Endothelial cell of umbilical vein (primary cell): ENCODE data around the gene CEACAM4. TPM values are rescaled to one million over a fixed set of nuclear protein-coding genes. Genes with fewer than 3 reads are reported as not detected.
A peak's percentile ranks its signal among the peaks of the same experiment; 100 is the strongest.

Experiments used
- BruUV-seq: library from RNA; stranded (reverse); fragments of 400-500 nt; replicated peaks from 2 replicates; lab custom pipeline; 2021; lab: Mats Ljungman, UMichigan
- CTCF ChIA-PET: fragments of 300-600, 350-600 bp; sonication (Branson Sonifier 250); formaldehyde crosslinking; loops from one replicate; lab custom pipeline; 2021; ENCODE audit warnings: antibody characterized with exemption, inconsistent platforms; lab: Charles Lee
- POLR2A ChIA-PET: fragments of 300-600, 350-600 bp; sonication (Branson Sonifier 250); formaldehyde crosslinking; loops from one replicate; lab custom pipeline; 2021; ENCODE audit warnings: antibody characterized with exemption, inconsistent platforms; lab: Charles Lee
- DNase-seq: peaks from one replicate; pipeline ENCODE4 v3.0.0-alpha.2; 2011; ENCODE audit warnings: low read depth, low spot score
- FAIRE-seq: peaks from 2 replicates; lab custom pipeline; 2011; peaks lifted over from hg19 to GRCh38; lab: Jason Lieb, UNC
- H2AFZ ChIP-seq: 2 replicates; pipeline ENCODE4 v1.6.0; 2012; ENCODE audit warnings: low read depth, low read length, control low read depth, inconsistent platforms
- H3K27ac ChIP-seq: 2 replicates; pipeline ENCODE4 v1.5.1; 2011; ENCODE audit warnings: low read depth, mild to moderate bottlenecking, control low read depth, low read length, moderate library complexity; ENCODE audit not compliant: insufficient read depth
- H3K27me3 ChIP-seq, 2 experiments: 2 replicates each; pipeline versions ENCODE4 v1.6.0 to v1.6.1; 2011; ENCODE audit warnings: low read length in 2 of 2, mixed read lengths in 1 of 2; ENCODE audit not compliant: control insufficient read depth in 2 of 2, insufficient read depth in 2 of 2
- H3K36me3 ChIP-seq, 2 experiments: 2 replicates in 1 of 2; 3 replicates in 1 of 2; pipeline ENCODE4 v1.5.1; 2011; ENCODE audit warnings: low read length in 2 of 2, mild to moderate bottlenecking in 1 of 2, moderate library complexity in 1 of 2; ENCODE audit not compliant: control insufficient read depth in 2 of 2, insufficient read depth in 2 of 2; ENCODE audit errors: extremely low read depth in 1 of 2
- H3K4me1 ChIP-seq: 3 replicates; pipeline ENCODE4 v1.5.1; 2011; ENCODE audit warnings: mild to moderate bottlenecking, low read length; ENCODE audit not compliant: control insufficient read depth, insufficient read depth; ENCODE audit errors: extremely low read depth
- H3K4me2 ChIP-seq: 2 replicates; pipeline ENCODE4 v1.6.1; 2011; ENCODE audit warnings: low read length, control low read depth, mixed read lengths; ENCODE audit not compliant: insufficient read depth
- H3K4me3 ChIP-seq, 3 experiments: fragments of 200-600 bp in 1 of 3; sonication (generic), shearing (Covaris generic) in 1 of 3; replicated peaks in 1 of 3; 2 replicates each; pipeline ENCODE4 v1.5.1; 2011 to 2016; ENCODE audit warnings: control low read depth in 3 of 3, low read length in 3 of 3, mild to moderate bottlenecking in 2 of 3, inconsistent platforms in 1 of 3, low read depth in 1 of 3, moderate library complexity in 1 of 3; ENCODE audit not compliant: insufficient read depth in 1 of 3
- H3K79me2 ChIP-seq: 2 replicates; pipeline ENCODE4 v1.6.0; 2012; ENCODE audit warnings: low read length, inconsistent platforms; ENCODE audit not compliant: control insufficient read depth, insufficient read depth
- H3K9ac ChIP-seq: replicated peaks from 2 replicates; pipeline ENCODE3; 2011; ENCODE audit warnings: low read length, control low read depth; ENCODE audit not compliant: insufficient read depth; ENCODE audit errors: extremely low read depth
- H3K9me1 ChIP-seq: replicated peaks from 3 replicates; pipeline ENCODE4 v1.6.0; 2011; ENCODE audit warnings: mild to moderate bottlenecking, low read length; ENCODE audit not compliant: control insufficient read depth, insufficient read depth; ENCODE audit errors: extremely low read depth
- H3K9me3 ChIP-seq: replicated peaks from 2 replicates; pipeline ENCODE4 v1.5.1; 2012; ENCODE audit warnings: low read length, inconsistent platforms; ENCODE audit not compliant: control insufficient read depth, insufficient read depth
- H4K20me1 ChIP-seq: replicated peaks from 2 replicates; pipeline ENCODE3; 2011; ENCODE audit warnings: mild to moderate bottlenecking, low read length; ENCODE audit not compliant: control insufficient read depth, insufficient read depth; ENCODE audit errors: extremely low read depth
- EZH2 ChIP-seq: IDR thresholded peaks from 2 replicates; pipeline ENCODE4 v1.6.1; 2012; ENCODE audit warnings: borderline replicate concordance, low read depth, mild to moderate bottlenecking, moderate library complexity, low read length, inconsistent platforms; ENCODE audit not compliant: severe bottlenecking
- FOS ChIP-seq: IDR thresholded peaks from 2 replicates; pipeline ENCODE4 v1.6.1; 2011; ENCODE audit warnings: mild to moderate bottlenecking, low read length, moderate library complexity, borderline replicate concordance; ENCODE audit not compliant: insufficient read depth
- GATA2 ChIP-seq: IDR thresholded peaks from 2 replicates; pipeline ENCODE4 v1.7.0; 2011; ENCODE audit warnings: low read depth, mild to moderate bottlenecking, moderate library complexity, mixed read lengths, low read length; ENCODE audit not compliant: insufficient read length, insufficient read depth
- JUN ChIP-seq: IDR thresholded peaks from 2 replicates; pipeline ENCODE4 v1.6.1; 2011; ENCODE audit warnings: borderline replicate concordance, low read depth; ENCODE audit not compliant: insufficient read length, insufficient read depth
- MYC ChIP-seq: IDR thresholded peaks from one replicate; pipeline ENCODE4 v1.6.1; 2011; ENCODE audit warnings: mild to moderate bottlenecking, low read depth, low read length
- POLR2A ChIP-seq: IDR thresholded peaks from 2 replicates; pipeline ENCODE4 v1.6.1; 2012; ENCODE audit warnings: low read depth, mild to moderate bottlenecking, control low read depth, low read length
- POLR2AphosphoS5 ChIP-seq: IDR thresholded peaks from 2 replicates; pipeline ENCODE4 v1.6.1; 2012; ENCODE audit warnings: low read depth, mild to moderate bottlenecking, control low read depth, low read length, moderate library complexity; ENCODE audit not compliant: insufficient read depth
- dilution Hi-C: fragments of 300-500 bp; cut with MboI; formaldehyde crosslinking; loops from one replicate; pipeline ENCODE4 v1.15.0; 2019; ENCODE audit warnings: low sequenced_read_pairs; ENCODE audit not compliant: extremely low pct_ligation_motif_present
- intact Hi-C: fragments of 100-400 bp; cut with micrococcal nuclease; formaldehyde crosslinking; loops from one replicate; pipeline ENCODE4 v1.10.0; 2022
- polyA plus RNA-seq, 4 experiments: library from polyadenylated mRNA; depleted of rRNA in 3 of 4; stranded (reverse) in 3 of 4; unstranded in 1 of 4; fragments of >200 nt; gene quantifications; 2 replicates each; pipeline versions ENCODE4 v1.2.1 to v1.2.3, GENCODE V29; 2011 to 2012; ENCODE audit warnings: missing spikeins in 1 of 4
- total RNA-seq: library from RNA; stranded (reverse); gene quantifications from 2 replicates; pipeline ENCODE4 v1.2.3, GENCODE V29; 2021
- TF ChIP-seq, protein P1 (sequence below), 2 donors: IDR thresholded peaks; 1 replicate in 1 of 2; 2 replicates in 1 of 2; pipeline ENCODE4 v1.5.1; 2011; ENCODE audit warnings: low read length in 2 of 2, mild to moderate bottlenecking in 2 of 2, moderate library complexity in 2 of 2, control low read depth in 1 of 2, inconsistent platforms in 1 of 2, low read depth in 1 of 2; ENCODE audit not compliant: insufficient read depth in 1 of 2; ENCODE audit errors: extremely low read depth in 1 of 2
- TF ChIP-seq, protein P2 (sequence below): IDR thresholded peaks from 2 replicates; pipeline ENCODE4 v1.6.1; 2011; ENCODE audit not compliant: insufficient read depth, insufficient read length

Gene CEACAM4
- total and polyA plus RNA-seq, 2 donors (not counting 3 experiments of a cell fraction or from before 2014, with no cell fraction given) = not detected

DNA sequence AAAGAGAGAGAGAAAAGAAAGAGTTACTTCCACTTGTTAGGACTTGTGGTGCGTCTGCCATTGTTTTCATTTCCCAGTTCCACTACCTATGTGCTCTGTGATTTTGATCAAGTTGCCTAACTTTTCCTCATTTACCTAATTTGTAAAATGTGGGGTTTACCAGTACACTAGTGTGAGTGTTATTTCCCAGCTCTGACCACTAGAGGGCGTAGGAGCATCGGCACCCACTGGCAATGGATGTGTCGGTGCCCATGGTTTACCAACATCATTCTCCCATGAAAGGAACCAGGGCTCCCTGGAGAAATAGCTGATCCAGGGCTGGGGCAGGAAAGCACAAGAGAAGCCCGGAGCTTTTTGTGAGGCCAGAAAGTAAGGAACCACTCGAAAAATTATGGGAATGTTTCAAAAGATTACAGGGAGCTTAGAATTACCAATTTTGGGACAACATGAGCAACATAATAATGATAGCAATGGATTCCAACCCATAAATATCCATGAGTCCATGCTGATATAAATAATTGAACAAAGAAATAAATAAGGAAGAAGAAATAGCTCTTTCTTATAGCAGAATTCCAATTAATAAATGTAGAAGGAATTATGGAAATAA lies 15.1 kb upstream of the CEACAM4 start:
- Histone ChIP-seq H3K4me1 (no peaks in the 10 kb centered on the region), H3K4me2 (no peak overlapping the region), H2AFZ (no peak overlapping the region), H3K4me3 (no peak overlapping the region), H3K36me3 (no peaks in the 10 kb centered on the region), H4K20me1 (no peaks in the 10 kb centered on the region), H3K9me1 (no peaks in the 10 kb centered on the region), H3K27me3 (peaks cover 1 to 2% of the 10 kb centered on the region in 2 experiments), H3K9me3 (no peaks in the 10 kb centered on the region), H3K79me2 (no peaks in the 10 kb centered on the region), H3K27ac (no peak overlapping the region), H3K9ac (no peak overlapping the region)
- intact Hi-C loops (loop anchor here (2.0 kb wide), 1 partner anchor 49 kb away; no protein-coding TSS in a partner anchor), dilution Hi-C loops (no loop called here)
- ChIA-PET POLR2A (no interaction called here), CTCF (interaction anchor here (0.8 to 3.2 kb wide), 27 partner anchors 9 to 185 kb away, joined by 3 to 45 read pairs (median 5); partner anchors contain the start of genes CEACAM6 and CEACAM7)
- DNase-seq = peak; percentile 54
- FAIRE-seq = peak; percentile 88
- TF ChIP-seq, protein P1, sequence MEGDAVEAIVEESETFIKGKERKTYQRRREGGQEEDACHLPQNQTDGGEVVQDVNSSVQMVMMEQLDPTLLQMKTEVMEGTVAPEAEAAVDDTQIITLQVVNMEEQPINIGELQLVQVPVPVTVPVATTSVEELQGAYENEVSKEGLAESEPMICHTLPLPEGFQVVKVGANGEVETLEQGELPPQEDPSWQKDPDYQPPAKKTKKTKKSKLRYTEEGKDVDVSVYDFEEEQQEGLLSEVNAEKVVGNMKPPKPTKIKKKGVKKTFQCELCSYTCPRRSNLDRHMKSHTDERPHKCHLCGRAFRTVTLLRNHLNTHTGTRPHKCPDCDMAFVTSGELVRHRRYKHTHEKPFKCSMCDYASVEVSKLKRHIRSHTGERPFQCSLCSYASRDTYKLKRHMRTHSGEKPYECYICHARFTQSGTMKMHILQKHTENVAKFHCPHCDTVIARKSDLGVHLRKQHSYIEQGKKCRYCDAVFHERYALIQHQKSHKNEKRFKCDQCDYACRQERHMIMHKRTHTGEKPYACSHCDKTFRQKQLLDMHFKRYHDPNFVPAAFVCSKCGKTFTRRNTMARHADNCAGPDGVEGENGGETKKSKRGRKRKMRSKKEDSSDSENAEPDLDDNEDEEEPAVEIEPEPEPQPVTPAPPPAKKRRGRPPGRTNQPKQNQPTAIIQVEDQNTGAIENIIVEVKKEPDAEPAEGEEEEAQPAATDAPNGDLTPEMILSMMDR (IDR thresholded peaks at IDR 0.05; ENCODE audit: extremely low read depth in 1 of 2, insufficient read depth in 1 of 2, low read depth in 1 of 2, low read length in 2 of 2) = peak; percentile 82 to 83
- TF ChIP-seq GATA2 = no peak
- BruUV-seq = no TSS peak

GRCh38 chr19:41638641-41639081 lies 11.8 kb upstream of the CEACAM4 start:
- Histone ChIP-seq H3K27ac (no peak overlapping the region), H3K9me3 (no peaks in the 10 kb centered on the region), H3K9me1 (no peaks in the 10 kb centered on the region), H2AFZ (no peak overlapping the region), H3K4me3 (no peak overlapping the region), H3K9ac (no peak overlapping the region), H3K4me1 (no peaks in the 10 kb centered on the region), H3K79me2 (no peaks in the 10 kb centered on the region), H3K27me3 (peaks cover 1 to 2% of the 10 kb centered on the region in 2 experiments), H3K4me2 (no peak overlapping the region), H4K20me1 (no peaks in the 10 kb centered on the region), H3K36me3 (no peaks in the 10 kb centered on the region)
- FAIRE-seq = no peak
- CTCF ChIA-PET = interaction anchor here (1.1 to 1.4 kb wide), 2 partner anchors 8 to 41 kb away, joined by 3 to 8 read pairs; no protein-coding TSS in a partner anchor
- POLR2A ChIA-PET = no interaction called here
- DNase-seq = no peak
- no TSS peak for BruUV-seq
- TF ChIP-seq MYC (no peak), FOS (no peak), POLR2A (no peak), EZH2 (no peak), POLR2AphosphoS5 (no peak), GATA2 (no peak), JUN (no peak)
- TF ChIP-seq, protein P1 (IDR thresholded peaks at IDR 0.05; ENCODE audit: extremely low read depth in 1 of 2, insufficient read depth in 1 of 2, low read depth in 1 of 2, low read length in 2 of 2) = no peak
- TF ChIP-seq, protein P2, sequence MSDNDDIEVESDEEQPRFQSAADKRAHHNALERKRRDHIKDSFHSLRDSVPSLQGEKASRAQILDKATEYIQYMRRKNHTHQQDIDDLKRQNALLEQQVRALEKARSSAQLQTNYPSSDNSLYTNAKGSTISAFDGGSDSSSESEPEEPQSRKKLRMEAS = no peak
- intact Hi-C loops = no loop called here
- dilution Hi-C loops = no loop called here
